H1 (cell line): ENCODE data around the gene SCCPDH. TPM values are rescaled to one million over a fixed set of nuclear protein-coding genes. Genes with fewer than 3 reads are reported as not detected.

Experiments
- CTCF ChIA-PET: fragments of 300-600 bp; sonication (Branson Sonifier 250); formaldehyde crosslinking; loops from one replicate; lab custom pipeline; 2021; ENCODE audit not compliant: partially characterized antibody; lab: Charles Lee
- POLR2A ChIA-PET: fragments of 300-600 bp; sonication (Branson Sonifier 250); formaldehyde crosslinking; loops from one replicate; lab custom pipeline; 2021; ENCODE audit warnings: inconsistent platforms; ENCODE audit not compliant: partially characterized antibody; lab: Charles Lee
- DNase-seq, 2 experiments: peaks; one replicate each; pipeline versions ENCODE4 v3.0.0 to v3.0.0-alpha.2; 2010 to 2022; ENCODE audit warnings: low spot score in 2 of 2, low read depth in 1 of 2, mixed read lengths in 1 of 2
- FAIRE-seq: peaks from 2 replicates; lab custom pipeline; 2011; peaks lifted over from hg19 to GRCh38; lab: Jason Lieb, UNC
- H2AFZ ChIP-seq: 2 replicates; pipeline ENCODE4 v1.8.1; 2012; ENCODE audit warnings: low read length, inconsistent platforms
- H2AK5ac ChIP-seq: 2 replicates; pipeline ENCODE4 v1.6.1; 2013; ENCODE audit warnings: low read depth, low read length
- H2BK120ac ChIP-seq: replicated peaks from 2 replicates; pipeline ENCODE3; 2013; ENCODE audit warnings: low read depth, low read length, inconsistent platforms
- H2BK12ac ChIP-seq: 2 replicates; pipeline ENCODE4 v1.6.1; 2013; ENCODE audit warnings: low read depth, low read length
- H2BK15ac ChIP-seq: 2 replicates; pipeline ENCODE4 v1.6.1; 2013; ENCODE audit warnings: low read length
- H2BK20ac ChIP-seq: 2 replicates; pipeline ENCODE4 v1.6.1; 2013; ENCODE audit warnings: low read length
- H2BK5ac ChIP-seq: 2 replicates; pipeline ENCODE4 v1.6.1; 2013; ENCODE audit warnings: low read depth, low read length
- H3K14ac ChIP-seq: 2 replicates; pipeline ENCODE4 v1.6.1; 2013; ENCODE audit warnings: inconsistent platforms; ENCODE audit not compliant: insufficient read length
- H3K18ac ChIP-seq: 2 replicates; pipeline ENCODE4 v1.6.1; 2013; ENCODE audit warnings: low read length; ENCODE audit errors: extremely low read depth
- H3K23ac ChIP-seq: 2 replicates; pipeline ENCODE4 v1.6.1; 2013; ENCODE audit warnings: inconsistent platforms; ENCODE audit not compliant: insufficient read length
- H3K23me2 ChIP-seq: 2 replicates; pipeline ENCODE4 v1.6.1; 2013; ENCODE audit warnings: low read depth, low read length
- H3K27ac ChIP-seq: 2 replicates; pipeline ENCODE4 v1.6.1; 2011; ENCODE audit warnings: low read depth, low read length, inconsistent platforms
- H3K27me3 ChIP-seq, 4 experiments: replicated peaks in 1 of 4; 1 replicate in 1 of 4; 2 replicates in 3 of 4; pipeline versions ENCODE4 v1.6.1 to v1.8.1; 2011 to 2013; ENCODE audit warnings: low read length in 3 of 4, mild to moderate bottlenecking in 3 of 4, inconsistent platforms in 2 of 4, mixed read lengths in 2 of 4, moderate library complexity in 1 of 4; ENCODE audit not compliant: control insufficient read depth in 3 of 4, insufficient read depth in 3 of 4; ENCODE audit errors: extremely low read depth in 1 of 4
- H3K36me3 ChIP-seq, 4 experiments: 2 replicates each; pipeline versions ENCODE4 v1.6.1 to v1.8.1; 2011 to 2013; ENCODE audit warnings: mild to moderate bottlenecking in 4 of 4, low read length in 3 of 4, moderate library complexity in 2 of 4, control low read depth in 1 of 4, inconsistent platforms in 1 of 4; ENCODE audit not compliant: insufficient read depth in 4 of 4, control insufficient read depth in 2 of 4
- H3K4ac ChIP-seq: replicated peaks from 2 replicates; pipeline ENCODE3; 2013; ENCODE audit warnings: low read length, low read depth, mixed read lengths, inconsistent platforms; ENCODE audit not compliant: insufficient read length
- H3K4me1 ChIP-seq, 4 experiments: replicated peaks in 1 of 4; 1 replicate in 1 of 4; 2 replicates in 3 of 4; pipeline versions ENCODE4 v1.6.1 to v1.8.1; 2011 to 2013; ENCODE audit warnings: low read length in 3 of 4, inconsistent platforms in 2 of 4, mixed read lengths in 1 of 4; ENCODE audit not compliant: insufficient read depth in 4 of 4, control insufficient read depth in 3 of 4
- H3K4me2 ChIP-seq, 2 experiments: 2 replicates each; pipeline versions ENCODE4 v1.6.1 to v1.8.1; 2011 to 2013; ENCODE audit warnings: low read depth in 2 of 2, low read length in 2 of 2, control low read depth in 1 of 2, inconsistent platforms in 1 of 2, mild to moderate bottlenecking in 1 of 2; ENCODE audit not compliant: insufficient read depth in 1 of 2
- H3K4me3 ChIP-seq, 4 experiments: fragments of 200-600, 300-600 bp in 1 of 4; sonication (generic), shearing (Covaris generic), sonication (Bioruptor Twin) in 1 of 4; 2 replicates each; pipeline versions ENCODE4 v1.5.1 to v1.8.1; 2011 to 2016; ENCODE audit warnings: low read length in 4 of 4, low read depth in 3 of 4, control low read depth in 2 of 4, inconsistent platforms in 2 of 4, mild to moderate bottlenecking in 2 of 4, mixed read lengths in 1 of 4, moderate library complexity in 1 of 4; ENCODE audit not compliant: insufficient read depth in 2 of 4; ENCODE audit errors: extremely low read depth in 1 of 4
- H3K56ac ChIP-seq: replicated peaks from 2 replicates; pipeline ENCODE3; 2013; ENCODE audit warnings: low read depth, mild to moderate bottlenecking, mixed read lengths, low read length, inconsistent platforms; ENCODE audit not compliant: insufficient read length
- H3K79me1 ChIP-seq: 2 replicates; pipeline ENCODE4 v1.6.1; 2013; ENCODE audit warnings: low read depth, low read length, control low read depth
- H3K79me2 ChIP-seq, 2 experiments: 2 replicates each; pipeline versions ENCODE4 v1.6.1 to v1.8.1; 2012 to 2013; ENCODE audit warnings: low read length in 2 of 2, mild to moderate bottlenecking in 2 of 2, inconsistent platforms in 1 of 2; ENCODE audit not compliant: insufficient read depth in 2 of 2, control insufficient read depth in 1 of 2
- H3K9ac ChIP-seq, 4 experiments: replicated peaks in 1 of 4; 1 replicate in 1 of 4; 2 replicates in 3 of 4; pipeline versions ENCODE4 v1.6.1 to v1.8.1; 2011 to 2013; ENCODE audit warnings: low read depth in 3 of 4, low read length in 3 of 4, control low read depth in 2 of 4, mild to moderate bottlenecking in 2 of 4, moderate library complexity in 2 of 4, inconsistent platforms in 1 of 4; ENCODE audit errors: extremely low read depth in 1 of 4
- H3K9me3 ChIP-seq, 2 experiments: 2 replicates each; pipeline versions ENCODE4 v1.6.1 to v1.8.1; 2012 to 2013; ENCODE audit warnings: mild to moderate bottlenecking in 2 of 2, moderate library complexity in 2 of 2, control low read depth in 1 of 2, inconsistent platforms in 1 of 2, low read depth in 1 of 2, low read length in 1 of 2, mixed read lengths in 1 of 2; ENCODE audit not compliant: insufficient read depth in 2 of 2
- H4K20me1 ChIP-seq, 2 experiments: replicated peaks in 1 of 2; 2 replicates each; pipeline versions ENCODE3 to v1.8.1; 2011 to 2013; ENCODE audit warnings: inconsistent platforms in 2 of 2, low read length in 2 of 2, mild to moderate bottlenecking in 1 of 2; ENCODE audit not compliant: insufficient read depth in 2 of 2, control insufficient read depth in 1 of 2
- H4K5ac ChIP-seq: 2 replicates; pipeline ENCODE4 v1.6.1; 2013; ENCODE audit warnings: low read length, low read depth, mixed read lengths, inconsistent platforms; ENCODE audit not compliant: insufficient read length
- H4K8ac ChIP-seq: 2 replicates; pipeline ENCODE4 v1.8.0; 2013; ENCODE audit warnings: mild to moderate bottlenecking, moderate library complexity, low read length, inconsistent platforms; ENCODE audit not compliant: insufficient read depth; ENCODE audit errors: extremely low read depth
- H4K91ac ChIP-seq: replicated peaks from 2 replicates; pipeline ENCODE3; 2013; ENCODE audit warnings: low read length, mixed read lengths, inconsistent platforms; ENCODE audit not compliant: insufficient read length
- CHD1 ChIP-seq: IDR thresholded peaks from 2 replicates; pipeline ENCODE4 v1.6.1; 2012; ENCODE audit warnings: low read depth, low read length, improper control_type of control experiment
- GTF2F1 ChIP-seq: IDR thresholded peaks from 2 replicates; pipeline ENCODE4 v1.6.1; 2012; ENCODE audit warnings: low read depth, low read length, improper control_type of control experiment, borderline replicate concordance
- KDM5A ChIP-seq: fragments of 200-600 bp; IDR thresholded peaks from 2 replicates; pipeline ENCODE4 v1.7.1; 2012; ENCODE audit warnings: mild to moderate bottlenecking, low read length, inconsistent platforms, mixed read lengths
- MAX ChIP-seq: IDR thresholded peaks from 2 replicates; pipeline ENCODE4 v1.6.1; 2012; ENCODE audit warnings: inconsistent platforms
- TAF7 ChIP-seq: optimal IDR thresholded peaks from 2 replicates; pipeline ENCODE3; 2011; ENCODE audit warnings: low read depth, mild to moderate bottlenecking, inconsistent platforms, low read length, moderate library complexity, borderline replicate concordance
- TBP ChIP-seq: IDR thresholded peaks from 2 replicates; pipeline ENCODE4 v1.6.1; 2011; ENCODE audit warnings: low read depth, low read length, improper control_type of control experiment
- TCF12 ChIP-seq: IDR thresholded peaks from 2 replicates; pipeline ENCODE4 v1.6.1; 2011; ENCODE audit warnings: low read depth, mild to moderate bottlenecking, low read length
- WGBS, 2 experiments: shearing (Covaris generic) in 1 of 2; methylation state at CpG; one replicate each; pipeline versions ENCODE4 v1.1.6 to v1.1.7; 2013 to 2015; ENCODE audit warnings: low lambda C conversion rate in 2 of 2, mixed read lengths in 2 of 2, inconsistent platforms in 1 of 2, low coverage in 1 of 2, missing lambda C conversion rate in 1 of 2; ENCODE audit not compliant: insufficient replicate concordance in 2 of 2, insufficient coverage in 1 of 2, insufficient read length in 1 of 2; ENCODE audit errors: extremely low coverage in 1 of 2, missing lambda C conversion rate in 1 of 2; 5-methylcytosine and 5-hydroxymethylcytosine counted together
- polyA plus RNA-seq, 7 experiments: library from polyadenylated mRNA; depleted of rRNA in 3 of 7; stranded (reverse) in 5 of 7; unstranded in 2 of 7; fragments of >200 nt in 5 of 7; fragments of 200-250 nt in 2 of 7; gene quantifications; 1 replicate in 5 of 7; 2 replicates in 1 of 7; 4 replicates in 1 of 7; pipeline versions ENCODE4 v1.2.1 to v1.2.3, GENCODE V29; 2011 to 2013; ENCODE audit warnings: missing spikeins in 2 of 7, mixed read lengths in 2 of 7
- total RNA-seq: library from RNA; stranded (reverse); fragmentation: NEBNext Ultra II Directional; extraction: Animal tissue kit (Norgen Biotek cat#: 25700); gene quantifications from 2 replicates; pipeline ENCODE4 v1.2.1, GENCODE V29; 2021
- TF ChIP-seq, protein P1 (sequence below): IDR thresholded peaks from 2 replicates; pipeline ENCODE4 v1.6.1; 2012; ENCODE audit warnings: low read length, inconsistent platforms

The SCCPDH gene
- total and polyA plus RNA-seq, 2 of the 8 experiments (the other 6 are each of a cell fraction or from before 2014, with no cell fraction given), result 9.5 to 17.0 TPM

- no peak overlapping the region for H2AFZ ChIP-seq
- no peak overlapping the region for H3K14ac ChIP-seq
- H2BK12ac ChIP-seq, result no peak overlapping the region
- H3K79me1 ChIP-seq, result no peaks in the 10 kb centered on the region
- H3K36me3 ChIP-seq, result no peaks in the 10 kb centered on the region
- CTCF ChIA-PET, result interaction anchor here (0.7 to 9.7 kb wide), 4 partner anchors 9 to 223 kb away, joined by 4 to 66 read pairs (median 4); no protein-coding TSS in a partner anchor
- no peak overlapping the region for H2AK5ac ChIP-seq
- no peak overlapping the region for H4K91ac ChIP-seq
- H3K4ac ChIP-seq, result no peak overlapping the region
- H3K4me2 ChIP-seq, result no peak overlapping the region
- no peak overlapping the region for H3K9ac ChIP-seq
- no peak overlapping the region for H3K56ac ChIP-seq
- FAIRE-seq, result no peak
- H3K79me2 ChIP-seq, result no peaks in the 10 kb centered on the region
- no peak overlapping the region for H3K18ac ChIP-seq
- no peak overlapping the region for H2BK5ac ChIP-seq
- no peaks in the 10 kb centered on the region for H4K20me1 ChIP-seq
- no peaks in the 10 kb centered on the region for H3K23me2 ChIP-seq
- H4K5ac ChIP-seq, result no peak overlapping the region
- H4K8ac ChIP-seq, result no peak overlapping the region
- H3K4me1 ChIP-seq, result no peaks in the 10 kb centered on the region
- H3K27ac ChIP-seq, result no peak overlapping the region
- H3K27me3 ChIP-seq, result no peaks in the 10 kb centered on the region
- DNase-seq, result no peak
- H2BK15ac ChIP-seq, result no peak overlapping the region
- H3K23ac ChIP-seq, result no peak overlapping the region
- H2BK120ac ChIP-seq, result no peak overlapping the region
- H2BK20ac ChIP-seq, result no peak overlapping the region
- WGBS, 2 experiments, result 93% methylated on average over 9 of the region's 9 CpGs; no CpG with 5 or more reads in 1 of the 2 experiments
- no peak overlapping the region for H3K4me3 ChIP-seq
- POLR2A ChIA-PET, result interaction anchor here (0.7 kb wide), 1 partner anchor 13 kb away, joined by 3 read pairs; no protein-coding TSS in a partner anchor
- TF ChIP-seq TCF12 (no peak), TBP (no peak), MAX (no peak), KDM5A (no peak), CHD1 (no peak), TAF7 (no peak), GTF2F1 (no peak)
- TF ChIP-seq, protein P1, sequence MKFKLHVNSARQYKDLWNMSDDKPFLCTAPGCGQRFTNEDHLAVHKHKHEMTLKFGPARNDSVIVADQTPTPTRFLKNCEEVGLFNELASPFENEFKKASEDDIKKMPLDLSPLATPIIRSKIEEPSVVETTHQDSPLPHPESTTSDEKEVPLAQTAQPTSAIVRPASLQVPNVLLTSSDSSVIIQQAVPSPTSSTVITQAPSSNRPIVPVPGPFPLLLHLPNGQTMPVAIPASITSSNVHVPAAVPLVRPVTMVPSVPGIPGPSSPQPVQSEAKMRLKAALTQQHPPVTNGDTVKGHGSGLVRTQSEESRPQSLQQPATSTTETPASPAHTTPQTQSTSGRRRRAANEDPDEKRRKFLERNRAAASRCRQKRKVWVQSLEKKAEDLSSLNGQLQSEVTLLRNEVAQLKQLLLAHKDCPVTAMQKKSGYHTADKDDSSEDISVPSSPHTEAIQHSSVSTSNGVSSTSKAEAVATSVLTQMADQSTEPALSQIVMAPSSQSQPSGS, result no peak
- no peaks in the 10 kb centered on the region for H3K9me3 ChIP-seq
Measured at GRCh38 chr1:246683521-246683920, 40.7 kb upstream of the SCCPDH start.
